Mucosa of descending colon (tissue), 3 donors: ENCODE results near the gene CARF. TPM values are rescaled to one million over a fixed set of nuclear protein-coding genes. Genes with fewer than 3 reads are reported as not detected.

Experiments
- ATAC-seq: fragments of 200-7000 bp; cut with Tn5 transposase; one replicate; pipeline ENCODE4 v1.9.1; 2020; ENCODE audit warnings: mild to moderate bottlenecking, moderate library complexity
- DNase-seq, 3 donors: peaks; one replicate each; pipeline ENCODE4 v3.0.0-alpha.2; 2020
- H3K36me3 ChIP-seq: fragments of 200-600 bp; one replicate; pipeline ENCODE4 v1.8.0; 2021; ENCODE audit warnings: low read depth, mild to moderate bottlenecking
- H3K4me1 ChIP-seq: fragments of 200-600 bp; one replicate; pipeline ENCODE4 v1.8.0; 2021; ENCODE audit warnings: low read depth, mild to moderate bottlenecking
- H3K4me3 ChIP-seq: fragments of 200-600 bp; one replicate; pipeline ENCODE4 v1.8.0; 2021; ENCODE audit warnings: mild to moderate bottlenecking
- H3K9me3 ChIP-seq: fragments of 200-600 bp; one replicate; pipeline ENCODE4 v1.8.0; 2021; ENCODE audit warnings: mild to moderate bottlenecking
- intact Hi-C, 2 donors: fragments of 100-400 bp; cut with DNase I in 1 of 2; cut with micrococcal nuclease in 1 of 2; formaldehyde crosslinking; loops; one replicate each; pipeline versions ENCODE4 v1.11.0 to v1.11.1; 2022; cut with DNase I, micrococcal nuclease
- total RNA-seq, 3 donors: library from RNA; stranded (reverse); fragmentation: NEBNext Ultra II Directional in 2 of 3; extraction: Animal tissue kit (Norgen Biotek cat#: 25700) in 2 of 3; gene quantifications; one replicate each; pipeline versions ENCODE4 v1.2.1 to v1.2.4, GENCODE V29; 2021 to 2023
- TF ChIP-seq, protein P1 (sequence below): fragments of 200-600 bp; IDR thresholded peaks from one replicate; pipeline ENCODE4 v1.8.0; 2022; ENCODE audit warnings: antibody characterized with exemption, mild to moderate bottlenecking
- donor health status: DM: no; HTN: no; CAD: no; lungs with moderate emphysema.
- donor health status: DM: no; HTN: no; CAD: no.
- donor health status: DM: no; HTN: yes; CAD: no.

Gene CARF
- total RNA-seq, 3 donors from 2014 or later: 7.0 to 12.3 (median 9.8) TPM

DNA sequence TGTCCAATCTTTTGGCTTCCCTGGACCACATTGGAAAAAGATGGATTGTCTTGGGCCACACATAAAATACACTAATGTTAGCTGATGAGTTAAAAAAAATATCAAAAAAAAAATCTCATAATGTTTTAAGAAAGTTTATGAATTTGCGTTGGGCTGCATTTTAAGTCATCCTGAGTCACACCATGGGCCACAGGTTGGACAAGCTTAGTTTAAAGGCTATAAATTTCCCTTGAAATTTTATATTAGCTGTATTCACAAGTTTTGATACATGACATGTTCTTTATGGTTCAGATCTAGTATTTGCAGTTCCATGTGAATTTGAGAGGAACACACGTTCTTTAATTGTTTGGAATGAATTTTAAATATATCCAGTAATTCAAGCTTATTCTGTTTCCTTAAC, 21.9 kb downstream of the CARF start:
- Histone ChIP-seq H3K4me1 (no peaks in the 10 kb centered on the region), H3K9me3 (no peaks in the 10 kb centered on the region), H3K4me3 (no peak overlapping the region), H3K36me3 (no peaks in the 10 kb centered on the region)
- intact Hi-C loops: no loop called here
- TF ChIP-seq, protein P1, sequence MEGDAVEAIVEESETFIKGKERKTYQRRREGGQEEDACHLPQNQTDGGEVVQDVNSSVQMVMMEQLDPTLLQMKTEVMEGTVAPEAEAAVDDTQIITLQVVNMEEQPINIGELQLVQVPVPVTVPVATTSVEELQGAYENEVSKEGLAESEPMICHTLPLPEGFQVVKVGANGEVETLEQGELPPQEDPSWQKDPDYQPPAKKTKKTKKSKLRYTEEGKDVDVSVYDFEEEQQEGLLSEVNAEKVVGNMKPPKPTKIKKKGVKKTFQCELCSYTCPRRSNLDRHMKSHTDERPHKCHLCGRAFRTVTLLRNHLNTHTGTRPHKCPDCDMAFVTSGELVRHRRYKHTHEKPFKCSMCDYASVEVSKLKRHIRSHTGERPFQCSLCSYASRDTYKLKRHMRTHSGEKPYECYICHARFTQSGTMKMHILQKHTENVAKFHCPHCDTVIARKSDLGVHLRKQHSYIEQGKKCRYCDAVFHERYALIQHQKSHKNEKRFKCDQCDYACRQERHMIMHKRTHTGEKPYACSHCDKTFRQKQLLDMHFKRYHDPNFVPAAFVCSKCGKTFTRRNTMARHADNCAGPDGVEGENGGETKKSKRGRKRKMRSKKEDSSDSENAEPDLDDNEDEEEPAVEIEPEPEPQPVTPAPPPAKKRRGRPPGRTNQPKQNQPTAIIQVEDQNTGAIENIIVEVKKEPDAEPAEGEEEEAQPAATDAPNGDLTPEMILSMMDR: no peak
- ATAC-seq (no peak), DNase-seq (no peak)

DNA sequence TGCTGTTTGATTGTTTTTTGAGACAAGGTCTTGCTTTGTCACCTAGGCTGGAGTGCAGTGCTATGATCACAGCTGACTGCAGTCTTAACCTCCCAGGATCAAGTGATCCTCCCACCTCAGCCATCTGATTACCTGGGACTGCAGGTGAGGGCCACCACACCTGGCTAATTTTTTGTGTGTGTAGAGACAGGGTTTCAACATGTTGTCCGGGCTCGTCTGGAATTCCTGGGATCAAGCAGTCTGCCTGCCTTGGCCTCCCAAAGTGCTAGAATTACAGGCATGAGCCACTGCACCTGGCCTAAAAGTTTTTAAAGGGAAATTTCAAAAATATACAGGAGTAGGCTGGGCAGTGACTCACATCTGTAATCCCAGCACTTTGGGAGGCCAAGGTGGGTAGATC, 22.4 kb downstream of the CARF start:
- TF ChIP-seq, protein P1: no peak
- H3K36me3 ChIP-seq: no peaks in the 10 kb centered on the region
- no peak for ATAC-seq

DNA sequence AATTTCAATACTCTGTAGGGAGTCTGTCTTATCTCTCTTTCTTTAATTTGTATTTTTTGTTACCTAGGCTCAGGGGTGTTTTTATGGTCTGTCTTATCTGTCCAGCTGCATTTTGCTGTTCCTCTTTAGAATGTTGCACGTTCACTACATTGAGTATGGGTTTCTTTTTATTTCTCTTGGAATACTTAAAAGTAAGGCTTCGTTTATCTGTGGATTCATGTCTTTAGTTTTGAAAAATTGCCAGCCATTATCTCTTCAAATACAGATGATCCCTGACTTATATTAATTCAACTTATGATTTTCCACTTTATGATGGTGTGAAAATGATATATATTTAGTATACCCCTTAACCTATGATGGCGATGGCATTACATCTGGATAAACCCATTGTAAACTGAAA, 26.9 kb downstream of the CARF start:
- H3K4me3 ChIP-seq: no peak overlapping the region
- TF ChIP-seq, protein P1: no peak
- no peak for DNase-seq
- no peaks in the 10 kb centered on the region for H3K4me1 ChIP-seq
- no peaks in the 10 kb centered on the region for H3K36me3 ChIP-seq
- intact Hi-C loops: no loop called here
- ATAC-seq: no peak
- no peaks in the 10 kb centered on the region for H3K9me3 ChIP-seq

More for the DNA sequence above, 22.4 kb downstream of the CARF start:
- intact Hi-C loops: no loop called here
- Histone ChIP-seq H3K4me3 (no peak overlapping the region), H3K9me3 (no peaks in the 10 kb centered on the region), H3K4me1 (no peaks in the 10 kb centered on the region)
- DNase-seq: no peak

DNA sequence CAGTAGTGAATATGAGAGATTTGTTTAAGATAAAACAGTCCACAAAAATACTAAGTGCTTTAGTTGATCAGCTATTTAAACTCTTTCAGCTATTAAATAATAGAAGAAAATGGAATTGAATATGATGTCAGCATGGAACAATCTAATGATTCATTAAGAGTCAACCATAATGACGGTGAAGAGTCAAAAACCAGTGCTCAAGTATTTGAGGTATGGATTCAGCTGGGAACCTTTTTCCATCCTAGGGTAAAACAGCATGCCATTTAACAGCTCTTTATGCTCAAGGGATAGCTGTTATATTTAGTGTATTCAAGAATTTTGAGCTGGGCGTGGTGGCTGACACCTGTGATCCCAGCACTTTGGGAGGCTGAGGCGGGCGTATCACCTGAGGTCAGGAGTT, 29.7 kb downstream of the CARF start:
- no peaks in the 10 kb centered on the region for H3K36me3 ChIP-seq

DNA sequence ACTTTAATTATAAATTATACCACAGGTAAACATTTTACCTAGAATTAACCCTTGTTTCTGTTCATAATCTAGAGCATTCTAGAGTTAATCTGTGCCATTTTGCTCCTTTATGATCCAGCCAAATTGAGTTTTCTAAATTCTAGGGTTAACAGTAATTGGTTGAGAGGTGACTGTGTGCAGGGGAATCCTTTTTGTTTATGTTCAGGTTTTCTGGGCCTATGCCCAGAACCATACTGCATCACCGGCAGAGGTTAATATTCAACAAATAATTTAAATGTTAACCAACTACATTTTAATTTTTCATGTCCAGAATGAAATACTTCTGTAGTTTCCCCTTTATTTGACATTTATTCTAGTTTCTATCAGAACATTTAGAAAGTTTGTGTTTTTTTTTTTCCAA, 32.3 kb downstream of the CARF start:
- no peak for DNase-seq
- intact Hi-C loops: no loop called here
- Histone ChIP-seq H3K36me3 (no peaks in the 10 kb centered on the region), H3K9me3 (peaks cover 6% of the 10 kb centered on the region), H3K4me3 (no peak overlapping the region), H3K4me1 (no peaks in the 10 kb centered on the region)
- no peak for ATAC-seq
- TF ChIP-seq, protein P1: no peak

More for the DNA sequence above, 29.7 kb downstream of the CARF start:
- no peaks in the 10 kb centered on the region for H3K9me3 ChIP-seq
- H3K4me3 ChIP-seq: no peak overlapping the region
- H3K4me1 ChIP-seq: no peaks in the 10 kb centered on the region
- intact Hi-C loops: no loop called here
- DNase-seq (no peak), ATAC-seq (no peak)
- TF ChIP-seq, protein P1: no peak

DNA sequence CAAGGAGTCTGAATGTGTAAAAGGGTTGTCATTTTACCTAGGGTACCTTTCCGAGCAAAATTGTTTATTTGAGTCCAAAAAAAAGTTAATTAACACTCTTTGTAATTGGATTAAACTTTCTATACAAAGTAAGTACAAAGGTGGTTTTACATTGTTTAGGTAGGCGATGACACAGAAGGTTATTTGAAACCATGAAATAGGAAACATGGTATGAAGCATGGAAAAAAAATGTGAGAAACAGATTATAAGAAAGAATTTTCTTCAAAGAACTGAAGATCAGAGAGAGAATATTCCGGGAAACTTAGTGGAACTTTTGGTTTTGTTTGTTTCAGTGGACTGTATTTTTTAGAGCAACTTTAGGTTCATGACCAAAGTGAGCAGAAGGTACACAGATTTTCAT, 32.7 kb downstream of the CARF start:
- Histone ChIP-seq H3K4me3 (no peak overlapping the region), H3K4me1 (no peaks in the 10 kb centered on the region), H3K36me3 (no peaks in the 10 kb centered on the region), H3K9me3 (peaks cover 6% of the 10 kb centered on the region)
- intact Hi-C loops: no loop called here
- DNase-seq: no peak
- no peak for ATAC-seq
- TF ChIP-seq, protein P1: no peak
